Activated CD8-positive, alpha-beta T cell treated with anti-CD3 and anti-CD28 coated beads for 36 hours (primary cell): ENCODE measurements around the gene ZNF487. TPM values are rescaled to one million over a fixed set of nuclear protein-coding genes. Genes with fewer than 3 reads are reported as not detected.
A peak's percentile ranks its signal among the peaks of the same experiment; 100 is the strongest.

Source experiments
- ATAC-seq: fragments of 200-7000 bp; cut with Tn5 transposase; one replicate; pipeline ENCODE4 v1.10.0; 2021; ENCODE audit warnings: mild to moderate bottlenecking, moderate library complexity
- CTCF ChIA-PET: fragments of 350-600 bp; sonication (Branson Sonifier 250); formaldehyde crosslinking; loops from one replicate; lab custom pipeline; 2021; ENCODE audit warnings: antibody characterized with exemption; lab: Charles Lee
- POLR2A ChIA-PET: fragments of 350-600 bp; sonication (Branson Sonifier 250); formaldehyde crosslinking; loops from one replicate; lab custom pipeline; 2021; ENCODE audit warnings: antibody characterized with exemption; lab: Charles Lee
- DNase-seq: peaks from one replicate; pipeline ENCODE4 v3.0.0-alpha.2; 2020
- H3K27ac Mint-ChIP-seq: one replicate; pipeline ENCODE4 v1.8.0; 2021; ENCODE audit warnings: mild to moderate bottlenecking, mixed read lengths
- H3K27me3 Mint-ChIP-seq: one replicate; pipeline ENCODE4 v1.8.0; 2021; ENCODE audit warnings: mixed read lengths
- H3K36me3 Mint-ChIP-seq: one replicate; pipeline ENCODE4 v1.8.0; 2021; ENCODE audit warnings: low read depth, mixed read lengths
- H3K4me1 Mint-ChIP-seq: one replicate; pipeline ENCODE4 v1.8.0; 2021; ENCODE audit warnings: low read depth, mixed read lengths
- H3K4me3 Mint-ChIP-seq: one replicate; pipeline ENCODE4 v1.8.0; 2021; ENCODE audit warnings: mild to moderate bottlenecking, moderate library complexity, mixed read lengths
- H3K9me3 Mint-ChIP-seq: one replicate; pipeline ENCODE4 v1.8.0; 2021; ENCODE audit warnings: mixed read lengths
- intact Hi-C: fragments of 100-400 bp; cut with micrococcal nuclease; formaldehyde crosslinking; loops from one replicate; pipeline ENCODE4 v1.10.0; 2022
- total RNA-seq, 2 experiments: library from RNA; stranded (reverse); gene quantifications; one replicate each; pipeline ENCODE4 v1.2.3, GENCODE V29; 2021
- TF ChIP-seq, protein P1 (sequence below): fragments of 200-600 bp; IDR thresholded peaks from one replicate; pipeline ENCODE4 v1.8.0; 2022; ENCODE audit warnings: antibody characterized with exemption, mild to moderate bottlenecking

Gene ZNF487
- total RNA-seq, 2 experiments from 2014 or later = 1.4 to 1.9 TPM

GRCh38 chr10:43394868-43395267 is 42.0 kb upstream of the ZNF487 start:
- peak overlapping the region; percentile 99 for H3K4me3 Mint-ChIP-seq
- H3K27ac Mint-ChIP-seq = peak overlapping the region; percentile 94
- no peaks in the 10 kb centered on the region for H3K9me3 Mint-ChIP-seq
- no peaks in the 10 kb centered on the region for H3K27me3 Mint-ChIP-seq
- H3K4me1 Mint-ChIP-seq = peaks cover 62% of the 10 kb centered on the region
- TF ChIP-seq, protein P1, sequence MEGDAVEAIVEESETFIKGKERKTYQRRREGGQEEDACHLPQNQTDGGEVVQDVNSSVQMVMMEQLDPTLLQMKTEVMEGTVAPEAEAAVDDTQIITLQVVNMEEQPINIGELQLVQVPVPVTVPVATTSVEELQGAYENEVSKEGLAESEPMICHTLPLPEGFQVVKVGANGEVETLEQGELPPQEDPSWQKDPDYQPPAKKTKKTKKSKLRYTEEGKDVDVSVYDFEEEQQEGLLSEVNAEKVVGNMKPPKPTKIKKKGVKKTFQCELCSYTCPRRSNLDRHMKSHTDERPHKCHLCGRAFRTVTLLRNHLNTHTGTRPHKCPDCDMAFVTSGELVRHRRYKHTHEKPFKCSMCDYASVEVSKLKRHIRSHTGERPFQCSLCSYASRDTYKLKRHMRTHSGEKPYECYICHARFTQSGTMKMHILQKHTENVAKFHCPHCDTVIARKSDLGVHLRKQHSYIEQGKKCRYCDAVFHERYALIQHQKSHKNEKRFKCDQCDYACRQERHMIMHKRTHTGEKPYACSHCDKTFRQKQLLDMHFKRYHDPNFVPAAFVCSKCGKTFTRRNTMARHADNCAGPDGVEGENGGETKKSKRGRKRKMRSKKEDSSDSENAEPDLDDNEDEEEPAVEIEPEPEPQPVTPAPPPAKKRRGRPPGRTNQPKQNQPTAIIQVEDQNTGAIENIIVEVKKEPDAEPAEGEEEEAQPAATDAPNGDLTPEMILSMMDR = no peak
- ATAC-seq = no peak
- no peak for DNase-seq
- ChIA-PET POLR2A (interaction anchor here (1.5 to 20.5 kb wide), 4 partner anchors 9 to 36 kb away, joined by 5 to 332 read pairs (median 34); partner anchors contain the start of gene HNRNPF), CTCF (interaction anchor here (1.1 to 1.3 kb wide), 2 partner anchors 55 to 66 kb away, joined by 3 to 4 read pairs; no protein-coding TSS in a partner anchor)
- intact Hi-C loops = loop anchor here (5.0 kb wide), 1 partner anchor 33 kb away; no protein-coding TSS in a partner anchor
- H3K36me3 Mint-ChIP-seq = peaks cover 87% of the 10 kb centered on the region

GRCh38 chr10:43395571-43396060 is 41.3 kb upstream of the ZNF487 start:
- DNase-seq (peak; percentile 64), ATAC-seq (no peak)
- CTCF ChIA-PET = interaction anchor here (1.2 to 2.2 kb wide), 6 partner anchors 10 to 193 kb away, joined by 3 to 9 read pairs (median 3); no protein-coding TSS in a partner anchor
- POLR2A ChIA-PET = interaction anchor here (1.2 to 20.5 kb wide), 14 partner anchors 9 to 256 kb away, joined by 3 to 332 read pairs (median 6); partner anchors contain the start of genes HNRNPF and ZNF487
- Mint-ChIP-seq H3K4me3 (peak overlapping the region; percentile 99), H3K9me3 (no peaks in the 10 kb centered on the region), H3K4me1 (peaks cover 61% of the 10 kb centered on the region), H3K27me3 (no peaks in the 10 kb centered on the region), H3K27ac (peak overlapping the region; percentile 94), H3K36me3 (peaks cover 85% of the 10 kb centered on the region)
- TF ChIP-seq, protein P1 = no peak
- intact Hi-C loops = loop anchor here (5.0 kb wide), 1 partner anchor 33 kb away; no protein-coding TSS in a partner anchor

DNA sequence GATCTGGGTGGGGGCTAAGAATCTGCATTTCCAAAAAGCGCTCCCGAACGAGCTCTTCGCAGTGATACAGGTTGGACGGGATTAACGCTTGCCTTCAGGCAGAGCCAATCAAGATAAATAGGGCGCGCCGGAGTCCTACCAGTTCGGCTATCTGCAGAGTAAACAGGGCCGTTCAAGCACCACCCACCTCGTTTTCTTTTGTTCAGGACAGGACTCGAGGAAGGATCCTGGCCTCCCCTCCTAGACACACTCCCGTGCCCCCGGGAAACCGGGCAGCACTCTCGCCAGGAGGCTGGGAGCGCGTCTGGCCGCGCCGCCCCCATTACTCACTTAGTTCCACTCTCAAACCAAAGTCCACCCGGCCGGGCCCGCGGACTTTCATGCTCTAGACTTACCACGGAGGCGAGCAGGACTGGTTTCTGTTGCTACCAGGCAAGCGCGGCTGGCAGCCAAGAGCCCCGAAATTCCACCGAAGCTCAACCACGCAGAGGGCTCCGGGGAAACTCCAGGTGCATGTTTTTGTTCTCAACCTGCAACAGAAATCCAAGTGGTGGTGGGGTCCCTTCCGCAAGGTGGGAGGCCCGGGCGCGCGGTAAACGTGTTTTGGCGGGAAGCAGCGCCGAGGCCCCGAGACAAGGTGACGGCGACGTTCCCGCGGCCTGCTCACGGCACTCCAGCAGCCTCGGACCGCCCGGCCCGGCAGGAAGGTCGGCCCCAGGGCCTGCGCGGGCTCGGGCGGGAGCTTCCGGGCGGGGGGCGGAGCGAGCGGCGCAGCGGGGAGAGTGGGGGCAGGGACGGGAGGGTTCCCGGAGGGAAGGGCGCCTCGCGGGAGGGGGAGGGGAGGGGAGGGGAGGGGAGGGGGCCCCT is 40.6 kb upstream of the ZNF487 start:
- intact Hi-C loops = loop anchor here (5.0 kb wide), 1 partner anchor 34 kb away; no protein-coding TSS in a partner anchor
- ChIA-PET POLR2A (interaction anchor here (1.1 to 20.5 kb wide), 16 partner anchors 10 to 257 kb away, joined by 3 to 332 read pairs (median 6); partner anchors contain the start of genes HNRNPF and ZNF487), CTCF (interaction anchor here (1.0 to 2.2 kb wide), 7 partner anchors 9 to 194 kb away, joined by 3 to 9 read pairs (median 3); no protein-coding TSS in a partner anchor)
- Mint-ChIP-seq H3K4me3 (peak overlapping the region; percentile 99), H3K9me3 (no peaks in the 10 kb centered on the region), H3K36me3 (peaks cover 82% of the 10 kb centered on the region), H3K4me1 (peaks cover 64% of the 10 kb centered on the region), H3K27me3 (no peaks in the 10 kb centered on the region), H3K27ac (peak overlapping the region; percentile 94)
- DNase-seq = peak; percentile 83
- ATAC-seq = peak; percentile 68
- TF ChIP-seq, protein P1 = no peak

DNA sequence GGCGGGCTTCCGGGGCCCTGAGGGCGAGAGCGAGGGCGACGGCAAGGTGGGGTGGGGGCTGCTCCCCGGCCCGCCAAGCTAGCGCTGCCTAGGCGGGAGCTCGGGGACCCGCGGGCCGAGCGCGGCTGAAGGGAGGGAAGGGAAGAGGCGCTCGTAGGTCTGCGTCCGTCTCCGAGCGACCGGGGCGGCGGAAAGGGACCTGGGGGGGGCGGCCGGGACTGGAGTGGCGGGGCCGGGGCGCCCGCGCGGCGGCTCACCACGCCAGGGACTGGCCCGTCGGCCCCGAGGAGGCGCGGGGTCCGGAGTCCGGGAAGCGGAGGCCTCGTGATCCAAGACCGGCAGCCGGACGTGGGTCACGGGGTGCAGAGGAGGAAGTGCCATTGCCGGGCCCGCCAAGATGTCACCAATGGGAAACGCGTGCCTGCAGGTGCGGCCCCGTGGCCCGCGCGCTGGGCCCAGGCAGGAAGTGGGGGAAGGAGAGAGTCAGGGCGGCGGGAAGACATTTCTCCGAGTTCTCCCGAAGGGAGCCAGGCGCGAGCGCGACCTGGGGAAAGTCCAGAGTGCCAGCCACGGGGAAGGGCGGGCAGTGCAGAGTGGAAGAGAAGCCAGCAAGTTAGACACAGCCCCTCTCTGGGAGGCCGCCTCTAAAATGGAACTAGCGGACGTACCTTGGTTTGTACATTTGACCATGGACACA is 39.8 kb upstream of the ZNF487 start:
- CTCF ChIA-PET = interaction anchor here (1.0 to 2.2 kb wide), 5 partner anchors 9 to 195 kb away, joined by 3 to 9 read pairs (median 3); no protein-coding TSS in a partner anchor
- peak; percentile 91 for DNase-seq
- TF ChIP-seq, protein P1 = no peak
- Mint-ChIP-seq H3K27ac (peak overlapping the region; percentile 93), H3K4me3 (peak overlapping the region; percentile 99), H3K27me3 (no peaks in the 10 kb centered on the region), H3K36me3 (peaks cover 82% of the 10 kb centered on the region), H3K4me1 (peaks cover 66% of the 10 kb centered on the region), H3K9me3 (no peaks in the 10 kb centered on the region)
- POLR2A ChIA-PET = interaction anchor here (1.0 to 20.5 kb wide), 13 partner anchors 10 to 96 kb away, joined by 3 to 332 read pairs (median 6); partner anchors contain the start of genes HNRNPF and ZNF487
- peak; percentile 74 for ATAC-seq
- intact Hi-C loops = loop anchor here (1.0 to 5.0 kb wide), 2 partner anchors 9 to 35 kb away; no protein-coding TSS in a partner anchor
